ENCODE measurements around the gene MPIG6B.

Gene MPIG6B

DNA sequence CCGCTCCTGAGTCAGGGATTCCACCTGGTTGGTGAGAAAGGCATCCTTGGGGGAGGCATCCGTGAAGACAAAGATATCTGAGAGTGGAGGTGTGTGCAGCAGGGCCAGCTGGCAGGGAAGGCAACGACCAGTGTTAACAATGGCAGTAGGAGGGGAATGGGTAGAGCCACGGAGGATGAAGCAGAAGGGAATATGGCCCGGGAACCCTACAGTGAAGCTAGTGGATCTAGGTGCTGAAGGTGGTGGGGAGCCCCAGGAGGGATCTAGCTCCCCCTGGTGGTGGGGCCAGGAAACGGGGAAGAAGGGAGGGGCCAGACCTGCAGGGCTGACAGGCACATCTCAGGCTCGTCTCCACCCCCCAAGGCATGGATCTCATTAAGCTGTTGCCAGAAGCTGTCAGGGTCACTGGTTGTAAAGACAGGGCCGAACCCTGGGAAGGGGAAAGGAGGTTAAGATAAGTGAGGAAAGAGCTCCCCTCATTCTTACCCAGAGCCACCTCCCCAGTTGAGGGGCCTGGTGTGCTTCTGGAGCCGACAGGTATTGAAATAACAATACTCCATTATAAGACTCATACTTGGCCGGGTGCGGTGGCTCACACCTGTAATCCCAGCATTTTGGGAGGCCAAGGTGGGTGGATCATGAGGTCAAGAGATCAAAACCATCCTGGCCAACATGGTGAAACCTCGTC lies 46.7 kb downstream of the MPIG6B start:
- TF ChIP-seq, protein P1, sequence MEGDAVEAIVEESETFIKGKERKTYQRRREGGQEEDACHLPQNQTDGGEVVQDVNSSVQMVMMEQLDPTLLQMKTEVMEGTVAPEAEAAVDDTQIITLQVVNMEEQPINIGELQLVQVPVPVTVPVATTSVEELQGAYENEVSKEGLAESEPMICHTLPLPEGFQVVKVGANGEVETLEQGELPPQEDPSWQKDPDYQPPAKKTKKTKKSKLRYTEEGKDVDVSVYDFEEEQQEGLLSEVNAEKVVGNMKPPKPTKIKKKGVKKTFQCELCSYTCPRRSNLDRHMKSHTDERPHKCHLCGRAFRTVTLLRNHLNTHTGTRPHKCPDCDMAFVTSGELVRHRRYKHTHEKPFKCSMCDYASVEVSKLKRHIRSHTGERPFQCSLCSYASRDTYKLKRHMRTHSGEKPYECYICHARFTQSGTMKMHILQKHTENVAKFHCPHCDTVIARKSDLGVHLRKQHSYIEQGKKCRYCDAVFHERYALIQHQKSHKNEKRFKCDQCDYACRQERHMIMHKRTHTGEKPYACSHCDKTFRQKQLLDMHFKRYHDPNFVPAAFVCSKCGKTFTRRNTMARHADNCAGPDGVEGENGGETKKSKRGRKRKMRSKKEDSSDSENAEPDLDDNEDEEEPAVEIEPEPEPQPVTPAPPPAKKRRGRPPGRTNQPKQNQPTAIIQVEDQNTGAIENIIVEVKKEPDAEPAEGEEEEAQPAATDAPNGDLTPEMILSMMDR (IDR thresholded peaks at IDR 0.05) = peak; percentile 95
- peaks cover 26 to 27% of the 10 kb centered on the region in 2 experiments for H3K4me1 ChIP-seq (ENCODE audit: control insufficient read depth in 1 of 2, insufficient read depth in 1 of 2, low read depth in 1 of 2, low read length in 1 of 2)
- no peaks in the 10 kb centered on the region for H3K27me3 ChIP-seq
- peak overlapping the region; percentile 80 for H3K27ac ChIP-seq
- no peaks in the 10 kb centered on the region for H3K9me3 ChIP-seq
- H3K36me3 ChIP-seq = no peaks in the 10 kb centered on the region
- H3K4me3 ChIP-seq (ENCODE audit: low read depth in 1 of 2, low read length in 1 of 2) = peak overlapping the region in 1 of 2 experiments; percentile 29

GRCh38 chr6:31770860-31771259 lies 47.7 kb downstream of the MPIG6B start:
- no peak overlapping the region for H3K4me3 ChIP-seq (ENCODE audit: low read depth in 1 of 2, low read length in 1 of 2)
- H3K27ac ChIP-seq = no peak overlapping the region
- H3K9me3 ChIP-seq = no peaks in the 10 kb centered on the region
- H3K36me3 ChIP-seq = no peaks in the 10 kb centered on the region
- TF ChIP-seq, protein P1 (IDR thresholded peaks at IDR 0.05) = no peak
- no peaks in the 10 kb centered on the region for H3K27me3 ChIP-seq
- peaks cover 26 to 27% of the 10 kb centered on the region in 2 experiments for H3K4me1 ChIP-seq (ENCODE audit: control insufficient read depth in 1 of 2, insufficient read depth in 1 of 2, low read depth in 1 of 2, low read length in 1 of 2)

DNA sequence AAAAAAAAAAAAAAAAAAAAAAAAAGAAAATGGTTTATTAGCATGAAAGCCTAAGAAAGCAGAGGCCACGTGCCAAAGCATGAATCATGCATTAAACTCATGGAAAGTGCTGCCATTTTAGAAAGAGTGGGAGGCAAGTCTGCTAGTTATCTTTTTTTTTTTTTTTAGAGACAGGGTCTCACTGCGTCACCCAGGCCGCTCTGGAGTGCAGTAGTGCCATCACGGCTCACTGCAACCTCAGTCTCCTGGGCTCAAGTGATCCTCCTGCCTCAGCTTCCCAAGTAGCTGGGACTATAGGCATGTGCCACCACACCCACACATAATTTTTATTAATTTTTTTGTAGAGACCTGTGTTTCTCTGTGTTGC lies 48.8 kb downstream of the MPIG6B start:
- Histone ChIP-seq H3K9me3 (no peaks in the 10 kb centered on the region), H3K27ac (no peak overlapping the region), H3K4me3 (ENCODE audit: low read depth in 1 of 2, low read length in 1 of 2) (no peak overlapping the region), H3K36me3 (no peaks in the 10 kb centered on the region), H3K4me1 (ENCODE audit: control insufficient read depth in 1 of 2, insufficient read depth in 1 of 2, low read depth in 1 of 2, low read length in 1 of 2) (peaks cover 26 to 33% of the 10 kb centered on the region in 2 experiments), H3K27me3 (peaks cover 5% of the 10 kb centered on the region)
- TF ChIP-seq, protein P1 (IDR thresholded peaks at IDR 0.05) = no peak

DNA sequence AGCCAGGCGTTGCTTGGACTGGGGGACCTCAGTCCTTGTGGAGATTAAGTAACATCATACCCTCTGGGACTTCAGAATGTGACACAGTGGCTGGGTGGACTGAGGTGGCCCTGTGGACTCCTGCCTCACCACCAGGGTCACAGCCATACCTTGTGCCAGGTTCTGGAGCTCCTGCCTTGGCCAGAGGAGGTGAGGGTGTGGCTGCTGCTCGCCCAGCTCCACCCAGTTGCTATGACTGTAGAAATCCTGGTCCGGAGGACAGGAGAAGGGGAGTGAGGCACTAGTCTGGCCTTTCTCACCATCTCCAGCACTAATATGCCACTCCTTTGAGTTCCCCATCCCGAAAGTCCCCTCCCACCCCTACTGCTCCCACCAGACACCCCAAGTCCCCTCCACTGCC lies 52.0 kb downstream of the MPIG6B start:
- H3K4me3 ChIP-seq (ENCODE audit: low read depth in 1 of 2, low read length in 1 of 2) = no peak overlapping the region
- TF ChIP-seq, protein P1 (IDR thresholded peaks at IDR 0.05) = no peak
- peaks cover 11% of the 10 kb centered on the region for H3K36me3 ChIP-seq
- no peaks in the 10 kb centered on the region for H3K9me3 ChIP-seq
- peaks cover 5% of the 10 kb centered on the region for H3K27me3 ChIP-seq
- H3K4me1 ChIP-seq (ENCODE audit: control insufficient read depth in 1 of 2, insufficient read depth in 1 of 2, low read depth in 1 of 2, low read length in 1 of 2) = peaks cover 4 to 11% of the 10 kb centered on the region in 2 experiments
- no peak overlapping the region for H3K27ac ChIP-seq

- H3K36me3 ChIP-seq = peaks cover 14% of the 10 kb centered on the region
- H3K27ac ChIP-seq = no peak overlapping the region
- H3K4me3 ChIP-seq (ENCODE audit: low read depth in 1 of 2, low read length in 1 of 2) = no peak overlapping the region
- H3K4me1 ChIP-seq (ENCODE audit: control insufficient read depth in 1 of 2, insufficient read depth in 1 of 2, low read depth in 1 of 2, low read length in 1 of 2) = peaks cover 4 to 11% of the 10 kb centered on the region in 2 experiments
- TF ChIP-seq, protein P1 (IDR thresholded peaks at IDR 0.05) = no peak
- no peaks in the 10 kb centered on the region for H3K9me3 ChIP-seq
- H3K27me3 ChIP-seq = peaks cover 5% of the 10 kb centered on the region
These were observed 52.7 kb downstream of the MPIG6B start for GRCh38 chr6:31775633-31776484.
